HG03571 (cell line): ENCODE measurements around the gene NT5DC2.

ENCODE experiments used
- ATAC-seq: cut with Tn5 transposase; IDR thresholded peaks from one replicate; pipeline ENCODE4 v1.9.1; 2021; ENCODE audit not compliant: unreplicated experiment

The NT5DC2 gene

DNA sequence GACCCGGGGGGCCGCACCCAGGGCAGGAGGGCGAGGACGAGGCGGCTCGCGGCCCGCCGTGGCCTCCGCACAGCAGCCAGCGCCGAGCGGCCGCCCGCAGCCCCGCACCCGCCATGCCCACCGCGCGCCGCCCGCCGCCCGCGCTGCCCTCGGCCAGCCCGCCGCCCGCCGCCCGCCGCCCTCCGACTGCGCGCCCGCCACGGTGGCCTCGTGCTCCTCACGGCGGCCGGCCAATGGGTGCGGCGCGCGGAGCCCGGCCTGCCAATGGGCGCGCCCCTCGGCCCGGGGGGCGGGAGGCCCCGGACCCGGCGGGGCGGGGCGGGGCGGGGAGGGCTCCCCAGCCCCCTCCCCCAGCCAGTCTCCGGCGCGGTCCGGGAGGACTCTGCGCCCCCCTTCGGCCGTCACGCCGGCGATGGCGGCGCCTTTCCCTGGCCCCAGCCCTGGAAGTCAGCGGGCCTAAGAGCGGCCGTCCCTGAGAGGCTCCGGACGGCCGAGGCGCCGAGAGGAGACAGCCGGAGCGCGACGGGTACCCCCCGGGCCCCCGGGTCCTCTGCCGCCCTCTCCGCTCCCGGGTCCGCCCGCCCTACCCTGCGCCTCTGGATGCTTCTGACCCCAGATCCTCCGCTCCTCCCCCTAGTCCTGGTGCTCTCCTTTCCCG, at the start of gene NT5DC2:
NT5DC2 (minus strand) TSS at position 235 of the 658 bp plus-strand sequence; CDS start at position 115, 120 bp downstream.
- no peak for ATAC-seq

DNA sequence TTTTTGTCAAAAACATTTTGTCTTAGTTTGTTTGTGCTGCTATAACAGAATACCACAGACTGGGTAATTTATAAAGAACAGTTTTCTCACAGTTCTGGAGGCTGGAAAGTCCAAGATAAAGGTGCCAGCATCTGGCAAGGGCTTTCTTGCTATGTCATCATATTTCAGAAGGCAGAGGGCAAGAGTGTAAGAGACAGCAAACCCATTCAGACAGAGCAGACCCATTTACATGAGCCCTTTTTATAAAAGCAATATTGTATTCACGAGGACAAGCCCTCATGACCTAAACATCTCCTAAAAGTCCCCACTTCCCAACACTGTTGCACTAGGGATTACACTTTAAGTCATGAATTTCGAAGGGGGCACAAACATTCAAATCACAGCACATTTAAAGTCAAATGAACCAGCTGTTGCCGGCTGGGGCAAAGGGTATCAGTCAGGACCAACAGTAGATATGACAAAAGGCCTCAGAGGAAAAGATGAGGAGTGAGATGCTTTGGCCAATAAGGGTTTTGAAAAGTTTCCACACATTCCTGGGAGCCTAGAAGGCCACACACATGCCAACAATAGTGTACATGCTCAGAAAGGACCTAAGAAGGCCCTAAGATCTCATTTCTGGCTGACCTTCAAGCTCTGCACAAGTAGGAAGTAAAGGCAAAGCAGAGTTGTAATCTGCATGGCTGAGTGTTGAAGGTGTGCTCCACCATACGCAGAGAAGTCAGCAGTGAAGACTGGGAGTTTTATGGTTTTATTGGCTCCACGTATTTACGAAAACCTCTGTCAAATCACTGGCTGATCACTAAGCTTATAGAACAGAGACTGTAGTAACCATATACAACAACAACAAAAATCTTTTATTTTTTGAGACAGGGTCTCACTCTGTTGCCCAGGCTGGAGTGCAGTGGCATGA, 40.7 kb upstream of the NT5DC2 start:
- ATAC-seq, result no peak

DNA sequence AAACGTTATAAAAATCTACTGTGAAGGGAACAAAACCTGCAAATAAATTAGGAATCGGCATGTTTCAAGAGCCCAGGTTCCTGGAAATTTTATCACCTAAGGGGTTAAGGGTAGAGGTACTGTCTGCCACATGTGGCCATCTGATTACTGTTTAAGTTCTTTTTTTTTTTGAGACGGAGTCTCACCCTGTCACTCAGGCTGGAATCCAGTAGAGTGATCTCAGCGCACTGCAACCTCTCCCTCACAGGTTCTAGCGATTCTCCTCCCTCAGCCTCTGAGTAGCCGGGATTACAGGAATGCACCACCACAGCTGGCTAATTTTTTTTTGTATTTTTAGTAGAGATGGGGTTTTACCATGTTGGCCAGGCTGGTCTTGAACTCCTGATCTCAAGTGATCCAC, 38.6 kb upstream of the NT5DC2 start:
- no peak for ATAC-seq

DNA sequence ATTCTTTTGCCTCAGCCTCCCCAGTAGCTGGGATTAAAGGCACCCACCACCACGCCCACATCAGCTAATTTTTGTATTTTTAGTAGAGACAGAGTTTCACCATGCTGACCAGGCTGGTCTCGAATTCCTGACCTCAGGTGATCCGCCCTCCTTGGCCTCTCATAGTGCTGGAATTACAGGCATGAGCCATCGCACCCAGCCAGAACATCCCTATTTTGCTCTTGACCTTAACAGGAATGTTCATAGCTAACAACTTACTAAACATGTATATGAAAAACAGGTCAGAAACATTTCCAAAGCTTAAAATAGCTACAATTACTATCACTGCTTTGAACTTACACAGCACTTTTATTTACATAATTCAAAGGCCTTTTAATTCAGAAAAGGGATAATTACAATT, 36.4 kb upstream of the NT5DC2 start:
- no peak for ATAC-seq

DNA sequence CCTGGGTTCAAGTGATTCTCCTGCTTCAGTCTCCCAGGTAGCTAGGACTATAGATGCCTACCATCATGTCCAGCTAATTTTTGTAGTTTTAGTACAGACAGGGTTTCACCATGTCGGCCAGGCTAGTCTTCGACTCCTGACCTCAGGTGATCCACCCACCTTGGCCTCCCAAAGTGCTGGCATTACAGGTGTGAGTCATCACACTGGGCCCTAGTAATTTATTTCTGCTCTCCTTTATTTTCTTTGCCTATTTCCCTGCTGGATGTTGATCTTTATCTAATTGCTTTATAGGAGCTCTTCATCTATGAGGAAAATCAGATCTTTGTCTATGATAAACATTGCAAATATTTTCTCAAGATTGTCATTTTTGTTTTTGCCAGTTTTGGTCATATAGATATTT, 34.4 kb upstream of the NT5DC2 start:
- ATAC-seq, result no peak

DNA sequence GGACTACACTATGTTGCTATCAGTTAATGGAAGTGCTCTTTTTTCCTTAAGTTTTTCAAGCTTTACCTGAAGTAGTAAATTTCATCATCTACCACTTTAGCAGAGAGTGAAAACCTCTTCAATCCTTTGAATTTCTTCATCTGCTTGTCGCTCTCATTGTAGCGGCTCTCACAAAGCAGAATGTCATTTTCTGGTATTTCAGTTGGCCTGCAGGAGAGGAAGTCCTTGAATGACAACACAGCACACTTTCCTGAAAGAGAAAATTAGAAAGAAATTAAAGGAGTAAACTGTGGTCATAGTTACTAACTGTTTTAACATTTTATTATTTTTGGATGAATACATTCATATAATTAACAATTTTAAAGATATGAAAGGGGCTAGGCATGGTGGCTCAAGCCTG, 30.3 kb upstream of the NT5DC2 start:
- ATAC-seq, result no peak

DNA sequence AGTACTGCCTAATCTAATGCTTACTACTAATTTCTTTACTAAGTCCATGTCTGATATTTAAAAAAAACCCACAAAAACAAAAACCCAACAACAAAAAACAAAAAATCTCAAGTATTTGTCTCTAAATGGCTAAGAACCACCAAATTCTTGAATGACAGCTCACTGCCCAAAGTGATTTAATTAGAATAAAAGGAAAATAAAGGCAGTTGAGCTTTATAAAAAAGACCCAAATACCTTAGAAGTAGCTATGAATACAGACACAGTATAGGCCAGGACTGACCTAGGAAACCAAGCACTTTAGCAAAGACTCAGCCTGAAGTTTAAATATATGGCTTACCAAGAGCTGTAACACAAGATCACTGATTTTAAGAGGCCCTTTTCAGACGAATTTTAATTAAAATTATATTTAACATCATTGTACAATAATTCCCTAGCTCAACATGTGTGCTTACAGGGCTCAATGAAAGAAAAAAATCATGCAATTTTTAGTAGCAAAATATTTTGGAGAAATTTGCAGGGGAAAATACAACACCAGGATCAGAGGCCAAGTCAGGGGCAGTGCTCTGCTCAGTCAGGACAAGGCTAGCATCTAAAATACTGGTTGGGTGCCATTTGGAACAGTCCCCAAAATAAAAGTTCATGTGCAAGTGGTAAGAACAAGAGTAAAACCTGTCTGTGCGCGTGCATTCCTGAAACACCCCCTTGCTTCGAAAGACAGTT, 27.5 kb upstream of the NT5DC2 start:
- ATAC-seq, result no peak

DNA sequence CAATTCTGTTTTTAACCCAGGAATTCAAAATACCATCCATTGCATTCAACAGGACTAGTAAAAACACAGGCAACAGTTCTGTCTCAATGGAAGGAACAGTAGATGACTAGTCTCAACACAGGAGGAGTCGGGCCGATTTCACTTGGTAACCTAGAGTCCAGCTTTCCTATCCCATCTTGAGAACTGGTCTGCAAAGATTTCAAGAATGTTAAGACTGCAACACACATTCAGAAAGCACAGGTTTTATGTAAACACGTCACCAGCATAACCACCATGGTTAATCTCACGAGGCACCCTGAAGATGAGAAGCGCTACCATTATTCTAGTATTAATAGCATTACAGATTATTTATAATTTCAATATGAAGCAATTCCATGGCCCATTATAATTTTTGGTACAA, 24.8 kb upstream of the NT5DC2 start:
- no peak for ATAC-seq

DNA sequence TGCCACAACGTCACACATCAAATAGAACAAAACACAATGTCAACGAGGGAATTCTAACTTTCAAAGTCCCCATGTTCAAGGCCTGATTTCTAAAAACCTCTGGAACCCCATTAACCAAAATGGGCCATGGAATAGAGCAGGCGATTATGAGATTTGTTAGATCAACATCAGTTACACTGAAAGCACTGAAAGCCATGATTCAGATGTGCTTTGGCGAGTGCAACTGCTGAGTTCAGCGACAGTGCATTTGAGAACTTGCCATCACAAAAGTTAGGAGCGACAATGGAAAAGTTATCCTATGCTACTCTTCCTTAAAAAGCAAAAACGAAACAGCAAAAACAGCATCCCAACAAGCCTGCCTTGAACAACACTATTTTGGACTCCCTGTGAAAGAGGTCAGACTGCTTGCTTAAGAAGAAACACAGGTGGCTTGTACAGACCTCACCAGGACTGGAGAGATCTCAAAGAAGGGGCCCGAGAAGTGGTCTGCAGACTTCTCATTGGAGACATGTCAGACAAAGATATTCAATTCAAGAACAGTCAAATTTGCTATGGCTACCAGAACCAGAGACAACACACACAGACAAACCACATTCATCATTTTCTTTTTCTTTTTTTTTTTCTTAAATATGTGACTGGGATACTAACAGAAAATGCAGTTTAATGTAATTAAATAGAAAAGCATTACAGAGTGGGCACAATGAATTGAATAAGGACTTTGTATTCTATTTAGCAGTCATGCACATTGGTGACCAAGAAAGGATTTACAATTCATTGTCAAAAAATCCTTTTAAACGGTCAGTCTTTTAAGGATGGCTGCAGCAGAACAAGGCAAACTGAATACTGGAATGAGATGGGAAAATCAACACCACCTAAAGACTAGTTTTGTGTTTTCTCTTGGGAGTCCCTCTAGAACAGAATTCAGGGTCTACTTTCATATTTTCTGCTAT, 23.6 kb upstream of the NT5DC2 start:
- no peak for ATAC-seq

DNA sequence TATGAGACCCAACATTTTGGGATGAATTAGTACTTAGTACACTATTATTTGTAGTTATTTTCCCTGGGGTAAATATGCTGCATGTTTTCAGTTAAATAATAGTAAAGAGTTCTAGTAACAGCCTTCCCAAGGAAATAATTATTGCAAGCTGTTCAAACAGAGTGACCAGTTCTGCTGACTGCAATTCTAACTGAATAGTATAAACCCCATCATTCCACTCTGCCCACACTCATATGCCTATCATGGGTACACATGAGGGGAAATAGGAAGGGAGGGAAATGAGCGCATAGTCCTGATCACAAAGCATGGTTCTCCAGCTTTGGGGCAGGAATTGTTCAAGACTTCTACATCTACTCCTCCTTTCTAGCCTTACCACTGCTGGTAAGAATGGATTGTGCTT, 21.4 kb upstream of the NT5DC2 start:
- no peak for ATAC-seq

DNA sequence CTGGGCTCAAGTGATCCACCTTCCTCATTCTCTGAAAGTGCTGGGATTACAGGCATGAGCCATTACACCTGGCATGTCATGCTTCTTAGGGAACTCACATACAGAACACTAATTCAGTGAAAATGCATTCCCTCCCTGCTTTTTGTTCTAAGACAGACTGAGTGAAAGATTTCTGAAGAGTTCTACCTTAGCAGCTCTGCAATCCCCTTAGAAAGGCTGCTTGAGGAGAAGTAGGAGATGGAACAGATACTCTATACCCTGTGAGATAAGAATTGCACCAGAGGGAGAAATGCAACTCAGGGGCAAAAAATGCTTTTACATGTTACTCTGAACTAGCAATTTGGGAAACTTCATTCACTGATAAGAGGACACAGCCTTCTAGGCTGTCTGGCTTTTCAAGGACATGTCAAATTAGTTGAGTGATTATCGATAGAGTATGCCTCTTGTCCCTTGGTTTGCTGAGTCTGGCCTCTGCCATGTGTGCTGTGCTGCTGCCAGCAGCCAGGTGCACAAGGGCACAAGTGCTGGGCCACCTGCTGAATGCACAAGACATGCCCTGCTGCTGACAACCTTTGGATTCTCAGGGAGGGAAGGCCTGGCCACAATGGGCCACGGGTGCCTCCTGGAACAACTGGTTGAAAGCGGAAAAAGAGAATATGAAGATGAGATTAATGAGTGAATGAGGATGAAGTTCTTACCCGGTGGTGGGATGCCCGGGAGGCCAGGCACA, 20.5 kb upstream of the NT5DC2 start:
- ATAC-seq, result no peak

DNA sequence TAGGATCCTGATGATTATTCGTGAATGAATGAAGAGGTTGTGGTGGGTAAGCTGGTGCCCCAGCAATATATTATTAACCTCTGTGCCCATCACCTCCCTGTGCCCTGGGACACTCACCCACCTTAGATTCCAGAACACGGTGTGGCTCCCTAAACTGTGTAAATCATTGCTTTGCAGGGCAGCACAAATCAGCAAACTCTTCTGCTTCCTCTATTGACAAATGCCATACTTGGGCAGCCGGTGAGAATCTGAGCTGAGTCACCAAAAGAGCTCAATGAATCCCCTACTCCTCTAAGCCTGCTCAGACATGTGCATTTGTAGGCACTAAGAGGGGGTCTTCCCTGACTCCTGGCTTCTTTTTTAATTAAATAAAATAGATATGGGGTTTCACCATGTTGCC, 18.4 kb upstream of the NT5DC2 start:
- no peak for ATAC-seq

DNA sequence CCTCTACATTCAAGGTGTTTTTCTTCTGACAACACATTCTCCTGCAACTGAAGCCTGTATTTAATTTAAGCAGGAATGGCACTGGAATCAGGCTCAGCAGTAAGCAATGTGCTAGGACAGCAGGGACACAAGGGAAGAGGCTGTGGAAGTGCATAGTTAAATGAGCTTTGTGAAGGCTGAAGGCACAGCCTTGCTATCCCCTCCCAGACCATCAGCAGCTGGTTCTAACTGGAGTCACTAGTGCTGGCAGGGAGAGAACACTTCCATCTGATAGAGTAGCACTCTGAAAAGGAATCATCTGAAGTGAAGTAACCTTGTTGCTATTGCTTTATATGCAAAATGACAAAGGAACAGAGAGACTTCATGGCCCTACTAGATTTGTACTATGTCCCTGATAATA, 17.5 kb upstream of the NT5DC2 start:
- ATAC-seq, result no peak

DNA sequence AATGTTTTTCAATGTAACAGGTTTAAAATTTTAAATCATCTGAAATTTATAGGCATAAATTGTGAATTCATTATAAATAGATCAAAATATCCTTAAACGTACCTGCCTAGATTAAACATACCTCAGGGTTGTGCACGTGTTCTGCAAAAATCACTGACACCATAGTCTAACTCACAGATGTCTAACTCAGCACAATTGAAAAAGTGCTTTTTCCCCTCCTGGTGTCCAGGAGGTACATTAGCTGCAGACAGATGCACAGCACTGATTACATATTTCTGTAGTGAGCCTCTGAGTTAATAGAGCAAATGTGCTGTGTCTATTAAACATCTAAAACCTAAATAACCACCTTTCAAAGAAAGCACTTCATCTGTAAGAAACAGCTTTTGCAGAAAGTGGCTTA, 13.5 kb upstream of the NT5DC2 start:
- ATAC-seq, result no peak

DNA sequence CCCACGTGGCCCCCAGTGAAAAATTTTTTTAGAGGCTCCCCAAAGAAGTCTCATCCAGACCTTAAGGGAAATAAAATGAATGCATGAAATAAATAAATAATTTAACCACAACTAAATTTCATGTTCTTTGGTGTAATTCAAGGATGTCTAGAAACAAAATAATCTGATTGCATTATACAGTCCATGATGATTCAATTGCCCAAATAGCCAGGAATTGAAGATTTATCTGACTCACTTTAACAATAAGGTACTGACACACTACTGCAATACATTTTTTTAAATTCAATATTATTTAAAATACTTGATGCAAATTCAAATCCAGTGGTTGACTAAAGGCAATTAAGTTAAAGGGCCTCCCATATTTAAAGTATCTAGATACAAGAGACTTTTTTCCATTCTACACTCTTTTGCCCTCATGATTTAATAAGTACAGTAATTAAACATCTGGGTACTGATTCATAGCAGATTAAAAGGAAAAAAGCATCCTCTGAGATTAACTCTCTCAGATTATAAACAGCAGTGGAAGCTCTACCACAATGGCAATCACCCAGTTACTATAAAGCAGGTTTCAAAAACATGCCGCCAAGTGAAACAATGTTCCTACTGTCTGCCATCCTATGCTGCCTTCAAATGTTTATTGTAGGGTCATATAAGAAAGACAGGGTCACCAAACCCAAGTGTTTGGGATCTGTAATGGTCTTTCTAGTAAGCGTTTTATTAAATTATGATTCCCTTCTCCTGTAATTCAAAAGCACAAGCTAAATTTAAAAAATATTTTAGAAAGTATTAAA, 12.6 kb upstream of the NT5DC2 start:
- no peak for ATAC-seq

DNA sequence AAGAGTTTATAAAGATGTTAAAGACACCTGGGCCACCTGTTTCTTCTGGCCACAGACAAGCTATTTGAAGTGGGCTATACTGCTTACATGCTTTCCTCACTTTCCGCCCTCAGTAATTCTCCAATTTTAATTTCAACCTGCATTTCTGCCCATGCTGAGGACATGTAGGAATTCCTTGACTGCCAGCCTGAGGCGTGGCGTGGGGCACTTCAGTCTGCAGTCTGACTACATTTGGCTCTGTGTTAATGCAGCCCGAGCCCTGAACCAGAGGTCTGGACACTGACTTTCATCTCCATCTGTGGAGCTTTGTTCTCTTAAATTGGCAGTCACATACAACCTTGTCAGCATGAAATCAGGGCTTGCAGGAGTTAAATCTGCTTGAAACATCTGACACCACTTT, 11.3 kb upstream of the NT5DC2 start:
- ATAC-seq, result no peak

DNA sequence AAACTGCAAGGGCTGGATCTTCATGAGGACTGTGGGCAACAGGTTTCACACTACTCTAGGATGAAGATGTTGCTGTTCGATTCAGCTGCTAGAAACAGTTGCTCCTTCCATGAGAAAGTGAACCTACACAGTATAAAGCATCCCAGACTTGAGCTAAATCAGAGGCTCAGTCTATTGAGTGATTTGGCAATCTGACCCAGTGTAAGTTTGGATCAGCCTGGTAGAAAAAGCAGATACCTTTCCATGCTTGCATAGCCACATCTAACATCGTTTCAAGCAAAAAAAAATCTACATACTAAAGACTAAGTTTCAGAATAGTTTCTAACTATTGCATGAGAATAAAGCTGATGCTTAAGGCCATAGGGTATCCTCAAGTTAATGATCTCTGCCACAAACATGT, 7.4 kb upstream of the NT5DC2 start:
- no peak for ATAC-seq

DNA sequence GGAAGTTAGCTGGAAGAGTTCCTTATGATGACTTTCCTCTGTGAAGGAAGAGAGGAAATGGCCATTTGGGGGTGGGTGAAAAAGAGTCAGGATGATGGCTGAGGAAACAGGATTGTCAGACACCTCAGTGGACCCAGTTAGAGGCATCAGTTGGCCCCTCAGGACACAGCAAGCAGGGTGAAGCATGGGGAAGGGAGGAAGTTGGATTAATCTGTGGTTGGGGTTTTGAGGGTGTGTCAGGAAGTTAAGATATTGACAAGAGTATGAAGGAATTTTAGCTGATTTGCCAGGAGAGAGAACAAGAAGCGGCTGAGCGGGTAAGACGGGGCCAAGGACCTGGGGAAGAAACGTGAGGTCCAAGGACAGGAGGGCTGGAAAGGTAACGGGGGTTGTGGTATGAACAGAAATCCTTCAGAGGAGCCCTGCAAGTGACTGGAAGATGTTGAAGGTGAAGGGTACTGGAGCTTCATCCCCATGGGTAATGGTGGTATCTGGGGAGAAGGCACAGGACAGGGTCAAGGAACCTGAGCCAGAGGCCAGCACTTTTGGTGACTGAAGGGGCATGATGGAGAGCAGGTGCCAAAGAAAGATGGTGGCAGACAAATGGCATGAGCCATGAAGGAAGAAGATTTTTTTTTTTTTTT, 5.5 kb upstream of the NT5DC2 start:
- ATAC-seq, result no peak
